Heart right ventricle (tissue), 16 donors: ENCODE data around the gene ACAN. TPM values are rescaled to one million over a fixed set of nuclear protein-coding genes. Genes with fewer than 3 reads are reported as not detected.

Experiments used
- ATAC-seq, 8 donors: fragments of 200-7000 bp; cut with Tn5 transposase; one replicate each; pipeline ENCODE4 v1.9.1; 2020; ENCODE audit warnings: mild to moderate bottlenecking in 8 of 8, moderate library complexity in 8 of 8, moderate number of reproducible peaks in 1 of 8
- DNase-seq, 2 donors: peaks; one replicate each; pipeline ENCODE4 v3.0.0-alpha.2; 2020
- H3K27ac ChIP-seq, 10 donors: fragments of 200-600 bp; sonication (generic) in 2 of 10; one replicate each; pipeline versions ENCODE4 v1.5.0 to v1.8.0; 2020 to 2022; ENCODE audit warnings: mild to moderate bottlenecking in 3 of 10
- H3K27me3 ChIP-seq, 7 donors: fragments of 200-600 bp; one replicate each; pipeline ENCODE4 v1.8.0; 2021 to 2022; ENCODE audit warnings: mild to moderate bottlenecking in 2 of 7
- H3K36me3 ChIP-seq, 9 donors: fragments of 200-600 bp; sonication (generic) in 1 of 9; one replicate each; pipeline versions ENCODE4 v1.5.0 to v1.8.0; 2020 to 2022; ENCODE audit warnings: mild to moderate bottlenecking in 2 of 9
- H3K4me1 ChIP-seq, 9 donors: fragments of 200-600 bp; sonication (generic) in 1 of 9; one replicate each; pipeline versions ENCODE4 v1.5.0 to v1.8.0; 2020 to 2022; ENCODE audit warnings: mild to moderate bottlenecking in 4 of 9
- H3K4me3 ChIP-seq, 10 donors: fragments of 200-600 bp; sonication (generic) in 2 of 10; one replicate each; pipeline versions ENCODE4 v1.5.0 to v1.8.0; 2020 to 2022; ENCODE audit warnings: mild to moderate bottlenecking in 7 of 10, moderate library complexity in 2 of 10
- H3K9me3 ChIP-seq, 11 donors: fragments of 200-600 bp in 10 of 11; sonication (generic) in 2 of 11; one replicate each; pipeline versions ENCODE4 v1.5.0 to v1.8.0; 2013 to 2022; ENCODE audit warnings: mild to moderate bottlenecking in 2 of 11, control low read depth in 1 of 11, moderate library complexity in 1 of 11
- CTCF ChIP-seq, 9 donors: fragments of 200-600 bp; sonication (generic) in 2 of 9; IDR thresholded peaks; one replicate each; pipeline versions ENCODE4 v1.5.0 to v1.8.0; 2021 to 2022; ENCODE audit warnings: antibody characterized with exemption in 9 of 9, mild to moderate bottlenecking in 5 of 9, moderate library complexity in 1 of 9
- WGBS, 2 donors: extraction: QIAGEN DNeasy Blood & Tissue Kit; methylation state at CpG; one replicate each; pipeline ENCODE4 v1.1.7; 2013; ENCODE audit warnings: inconsistent platforms in 1 of 2; 5-methylcytosine and 5-hydroxymethylcytosine counted together
- intact Hi-C, 10 donors: fragments of 100-400 bp; cut with DNase I; formaldehyde crosslinking; loops; one replicate each; pipeline versions ENCODE4 v1.11.1 to v1.14.2; 2022
- polyA plus RNA-seq, 2 donors: library from polyadenylated mRNA; stranded (reverse); fragments of 200-250 nt; gene quantifications; one replicate each; pipeline ENCODE4 v1.2.3, GENCODE V29; 2013
- total RNA-seq, 10 donors: library from RNA; stranded (reverse); fragmentation: NEBNext Ultra II Directional in 3 of 10; extraction: Animal tissue kit (Norgen Biotek cat#: 25700) in 3 of 10; gene quantifications; one replicate each; pipeline versions ENCODE4 v1.2.1 to v1.2.4, GENCODE V29; 2021 to 2023
- donor health status: Arrhythmogenic right ventricular cardiomyopathy.
- donor health status: ischemic (EF 13 %, LVEDD 7.1; RV severe dilation, severe dysfunction).
- donor health status: healthy with polysubstance abuse.
- donor health status: DM: no; HTN: yes; CAD: no.
- donor health status: DM: no; HTN: no; CAD: no.
- donor health status: ischemic (EF 25% LVEDD 6.9; RV normal size, moderate dysfunction).
- donor health status: ischemic (EF 25% LVEDD 5.7; RV mildly dilated, moderate dysfunction).
- donor health status: healthy.
- donor health status: DM: yes; HTN: yes; CAD: no.
- donor health status: Ischemic cardiomyopathy.
- donor health status: ischemic (EF 35%, LVEDD 5.7; RV mildly dilated, moderate dysfunction).
- donor health status: nonischemic (EF 11% LVEDD 7.7; RV severe dilation, severe dysfunction).
- donor health status: DM: yes; HTN: yes; CAD: no.
- donor health status: PGD.
- donor health status: ischemic (EF 29% LVEDD 5.4; RV normal size, mild dysfunction).
- donor health status: nonischemic (EF 23%, LVEDD 6.1; RV moderate dilation, normal function).

Gene ACAN
- total and polyA plus RNA-seq, 12 donors: 0.08 to 0.66 (median 0.19) TPM; not detected in 2

- H3K9me3 ChIP-seq: no peaks in the 10 kb centered on the region
- ATAC-seq (no peak), DNase-seq (no peak)
- H3K27me3 ChIP-seq: peaks cover 0 to 15% (median 0%) of the 10 kb centered on the region in 7 donors
- H3K4me3 ChIP-seq: no peak overlapping the region
- H3K4me1 ChIP-seq: no peaks in the 10 kb centered on the region
- no peak overlapping the region for H3K27ac ChIP-seq
- no peaks in the 10 kb centered on the region for H3K36me3 ChIP-seq
- WGBS, 2 donors: 80 to 94% methylated on average over 4 of the region's 4 CpGs
- intact Hi-C loops: no loop called here
- no peak for TF ChIP-seq CTCF (IDR thresholded peaks at IDR 0.05)
Observed at GRCh38 chr15:88842156-88842555, 38.9 kb downstream of the ACAN start.

GRCh38 chr15:88843334-88843733, 40.1 kb downstream of the ACAN start:
- Histone ChIP-seq H3K36me3 (no peaks in the 10 kb centered on the region), H3K27me3 (peaks cover 0 to 12% (median 0%) of the 10 kb centered on the region in 7 donors), H3K27ac (no peak overlapping the region), H3K4me3 (no peak overlapping the region), H3K9me3 (no peaks in the 10 kb centered on the region), H3K4me1 (no peaks in the 10 kb centered on the region)
- DNase-seq (no peak), ATAC-seq (no peak)
- no peak for TF ChIP-seq CTCF (IDR thresholded peaks at IDR 0.05)
- WGBS, 2 donors: 91 to 93% methylated on average over 21 of the region's 21 CpGs
- intact Hi-C loops: no loop called here

- Histone ChIP-seq H3K27ac (no peak overlapping the region), H3K27me3 (peaks cover 0 to 8% (median 0%) of the 10 kb centered on the region in 7 donors), H3K36me3 (no peaks in the 10 kb centered on the region), H3K4me1 (no peaks in the 10 kb centered on the region), H3K4me3 (no peak overlapping the region), H3K9me3 (no peaks in the 10 kb centered on the region)
- WGBS, 2 donors: 43 to 53% methylated on average over 5 of the region's 5 CpGs
- intact Hi-C loops: no loop called here
- ATAC-seq (no peak), DNase-seq (no peak)
- no peak for TF ChIP-seq CTCF (IDR thresholded peaks at IDR 0.05)
Observed at GRCh38 chr15:88844749-88845386, 41.6 kb downstream of the ACAN start.

GRCh38 chr15:88845616-88846015, 42.4 kb downstream of the ACAN start:
- H3K27me3 ChIP-seq: peaks cover 0 to 8% (median 0%) of the 10 kb centered on the region in 7 donors
- H3K4me3 ChIP-seq: no peak overlapping the region
- ATAC-seq: no peak
- no peaks in the 10 kb centered on the region for H3K36me3 ChIP-seq
- no peaks in the 10 kb centered on the region for H3K9me3 ChIP-seq
- DNase-seq: no peak
- WGBS, 2 donors: 91 to 93% methylated on average over 15 of the region's 15 CpGs
- intact Hi-C loops: no loop called here
- no peaks in the 10 kb centered on the region for H3K4me1 ChIP-seq
- no peak for TF ChIP-seq CTCF (IDR thresholded peaks at IDR 0.05)
- H3K27ac ChIP-seq: no peak overlapping the region
